Right atrium auricular region (tissue), 2 donors: Measurements from ENCODE around the gene WNK2. TPM values are rescaled to one million over a fixed set of nuclear protein-coding genes. Genes with fewer than 3 reads are reported as not detected.
A peak's percentile ranks its signal among the peaks of the same experiment; 100 is the strongest.

Experiments
- DNase-seq: peaks from one replicate; pipeline ENCODE4 v3.0.0-alpha.2; 2019; ENCODE audit warnings: low spot score
- H3K27ac ChIP-seq, 2 donors: fragments of 200-600 bp; sonication (generic); 1 replicate in 1 of 2; 2 replicates in 1 of 2; pipeline ENCODE4 v1.5.1; 2016 to 2019
- H3K27me3 ChIP-seq, 2 donors: fragments of 200-600 bp; sonication (generic); one replicate each; pipeline versions ENCODE4 v1.5.1 to v1.6.0; 2017 to 2019
- H3K36me3 ChIP-seq: fragments of 200-600 bp; sonication (generic); one replicate; pipeline ENCODE4 v1.5.1; 2016
- H3K4me1 ChIP-seq, 2 donors: fragments of 200-600 bp; sonication (generic); one replicate each; pipeline versions ENCODE4 v1.5.1 to v1.6.0; 2017 to 2019
- H3K4me3 ChIP-seq, 2 donors: fragments of 200-600 bp; sonication (generic); 1 replicate in 1 of 2; 2 replicates in 1 of 2; pipeline ENCODE4 v1.5.1; 2017 to 2019; ENCODE audit warnings: mild to moderate bottlenecking in 1 of 2, moderate library complexity in 1 of 2
- H3K9me3 ChIP-seq, 2 donors: fragments of 200-600 bp; sonication (generic); one replicate each; pipeline ENCODE4 v1.5.1; 2019
- CTCF ChIP-seq, 2 donors: fragments of 200-600 bp; sonication (generic); IDR thresholded peaks; one replicate each; pipeline ENCODE4 v1.5.1; 2019; ENCODE audit warnings: antibody characterized with exemption in 2 of 2
- total RNA-seq, 2 donors: library from RNA; depleted of rRNA; stranded (reverse); fragments of >200 nt; gene quantifications; one replicate each; pipeline ENCODE4 v1.1.0, GENCODE V29; 2016

WNK2 gene
- total RNA-seq, 2 donors from 2014 or later: 61.4 to 132 TPM

- DNase-seq: no peak
- no peak overlapping the region for H3K4me3 ChIP-seq
- no peaks in the 10 kb centered on the region for H3K36me3 ChIP-seq
- no peaks in the 10 kb centered on the region for H3K9me3 ChIP-seq
- H3K27ac ChIP-seq: peak overlapping the region in 1 of 2 donors; percentile 80
- no peaks in the 10 kb centered on the region for H3K27me3 ChIP-seq
- peaks cover 0 to 79% of the 10 kb centered on the region in 2 donors for H3K4me1 ChIP-seq
- TF ChIP-seq CTCF (IDR thresholded peaks at IDR 0.05): no peak
Observed at GRCh38 chr9:93228030-93228429, 44.1 kb downstream of the WNK2 start.

DNA sequence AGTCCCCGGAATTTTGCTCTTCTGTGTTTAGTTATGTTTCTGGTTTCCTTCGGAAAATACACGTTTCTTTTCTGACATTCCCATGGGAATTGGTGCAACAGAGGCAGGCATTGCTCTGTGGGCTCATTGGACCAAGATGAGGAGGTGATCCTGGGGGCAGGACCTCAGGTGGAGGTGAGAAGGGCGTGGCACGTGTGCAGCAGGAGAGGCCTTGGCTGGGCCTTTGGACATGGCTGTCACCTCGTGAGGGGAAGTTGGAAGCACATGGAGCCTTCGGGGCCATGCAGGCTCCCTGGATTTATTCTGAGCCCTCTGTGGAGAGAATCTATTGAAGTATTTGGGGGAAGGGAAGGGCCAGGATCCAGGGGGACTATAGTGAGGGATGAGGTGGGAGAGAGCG, 44.5 kb downstream of the WNK2 start:
- no peak for DNase-seq
- Histone ChIP-seq H3K4me1 (peaks cover 0 to 75% of the 10 kb centered on the region in 2 donors), H3K9me3 (no peaks in the 10 kb centered on the region), H3K4me3 (no peak overlapping the region), H3K27me3 (no peaks in the 10 kb centered on the region), H3K36me3 (no peaks in the 10 kb centered on the region), H3K27ac (peak overlapping the region in 1 of 2 donors; percentile 80)
- TF ChIP-seq CTCF (IDR thresholded peaks at IDR 0.05): no peak

GRCh38 chr9:93229636-93230035, 45.7 kb downstream of the WNK2 start:
- no peaks in the 10 kb centered on the region for H3K27me3 ChIP-seq
- no peak overlapping the region for H3K4me3 ChIP-seq
- DNase-seq: no peak
- no peaks in the 10 kb centered on the region for H3K9me3 ChIP-seq
- no peak for TF ChIP-seq CTCF (IDR thresholded peaks at IDR 0.05)
- peak overlapping the region in 1 of 2 donors; percentile 80 for H3K27ac ChIP-seq
- peaks cover 0 to 64% of the 10 kb centered on the region in 2 donors for H3K4me1 ChIP-seq
- H3K36me3 ChIP-seq: no peaks in the 10 kb centered on the region

DNA sequence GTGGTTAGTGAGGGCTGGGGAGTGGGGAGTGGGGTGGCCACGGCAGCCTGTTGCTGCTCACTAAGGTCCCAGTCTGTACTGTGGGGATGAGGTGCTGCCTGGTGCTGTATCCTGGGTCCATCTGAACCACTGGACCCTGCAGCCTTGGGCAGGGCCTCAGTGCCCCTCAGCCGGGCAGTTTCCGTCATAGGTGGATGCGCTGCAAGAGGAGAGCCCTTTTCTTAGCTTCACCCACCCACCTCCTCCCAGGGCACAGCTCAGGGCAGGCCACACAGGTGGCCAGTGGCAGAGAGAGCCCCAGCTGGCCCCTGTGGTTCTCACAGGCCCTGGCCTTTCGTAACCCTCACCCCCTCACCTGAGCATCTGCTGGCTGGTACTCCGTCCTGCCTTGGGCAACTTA, 46.2 kb downstream of the WNK2 start:
- H3K27ac ChIP-seq: peak overlapping the region in 1 of 2 donors; percentile 80
- no peaks in the 10 kb centered on the region for H3K9me3 ChIP-seq
- no peak for DNase-seq
- no peak overlapping the region for H3K4me3 ChIP-seq
- H3K4me1 ChIP-seq: peaks cover 0 to 64% of the 10 kb centered on the region in 2 donors
- no peak for TF ChIP-seq CTCF (IDR thresholded peaks at IDR 0.05)
- H3K36me3 ChIP-seq: no peaks in the 10 kb centered on the region
- H3K27me3 ChIP-seq: no peaks in the 10 kb centered on the region

GRCh38 chr9:93230601-93231000, 46.7 kb downstream of the WNK2 start:
- no peak for TF ChIP-seq CTCF (IDR thresholded peaks at IDR 0.05)
- Histone ChIP-seq H3K4me3 (no peak overlapping the region), H3K4me1 (peaks cover 0 to 64% of the 10 kb centered on the region in 2 donors), H3K36me3 (no peaks in the 10 kb centered on the region), H3K9me3 (no peaks in the 10 kb centered on the region), H3K27ac (peak overlapping the region in 1 of 2 donors; percentile 80), H3K27me3 (no peaks in the 10 kb centered on the region)
- no peak for DNase-seq

DNA sequence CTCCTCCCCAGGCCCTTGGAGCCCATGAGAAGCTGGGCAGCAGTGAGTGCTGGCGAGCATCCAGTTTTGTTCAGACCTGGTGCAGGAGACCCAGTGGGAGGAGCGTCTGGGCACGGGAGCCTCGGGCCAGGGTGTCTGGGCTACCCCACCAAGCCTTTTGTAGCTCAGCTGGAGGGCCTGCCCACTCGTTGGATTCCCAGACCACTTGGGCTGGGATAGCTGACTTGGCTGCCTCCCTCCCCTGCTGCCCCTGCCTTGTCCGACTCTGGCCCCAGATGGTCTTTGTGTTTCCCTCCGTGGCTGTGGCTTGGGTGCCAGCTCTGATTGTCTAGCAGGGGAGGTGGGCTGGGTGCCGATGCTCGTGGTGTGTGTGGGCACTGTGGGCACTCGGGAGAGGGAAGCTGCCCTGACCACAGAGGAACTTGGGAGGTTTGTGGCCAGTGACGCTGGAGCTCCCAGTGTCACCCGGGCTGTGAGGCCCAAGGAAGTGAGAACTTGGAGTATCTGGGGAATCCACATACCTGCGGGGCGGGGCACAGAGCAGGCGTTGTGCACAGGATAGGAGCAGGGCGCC, 47.3 kb downstream of the WNK2 start:
- H3K4me1 ChIP-seq: peaks cover 0 to 59% of the 10 kb centered on the region in 2 donors
- DNase-seq: no peak

More for the DNA sequence above, 47.3 kb downstream of the WNK2 start:
- no peak for TF ChIP-seq CTCF (IDR thresholded peaks at IDR 0.05)
- Histone ChIP-seq H3K4me3 (no peak overlapping the region), H3K9me3 (no peaks in the 10 kb centered on the region), H3K27me3 (no peaks in the 10 kb centered on the region), H3K27ac (peak overlapping the region in 1 of 2 donors; percentile 80), H3K36me3 (no peaks in the 10 kb centered on the region)
